Heart left ventricle (tissue), 16 donors: ENCODE data around the gene AIFM1. TPM values are rescaled to one million over a fixed set of nuclear protein-coding genes. Genes with fewer than 3 reads are reported as not detected.

Experiments
- ATAC-seq, 4 donors: fragments of 200-7000 bp; cut with Tn5 transposase; one replicate each; pipeline ENCODE4 v1.9.1; 2020 to 2022; ENCODE audit warnings: moderate library complexity in 4 of 4, mild to moderate bottlenecking in 3 of 4, moderate number of reproducible peaks in 1 of 4
- DNase-seq, 5 donors: peaks; one replicate each; pipeline ENCODE4 v3.0.0-alpha.2; 2020
- H3K27ac ChIP-seq, 12 donors: fragments of 200-600 bp; sonication (generic) in 4 of 12; one replicate each; pipeline versions ENCODE4 v1.5.0 to v1.8.0; 2016 to 2022; ENCODE audit warnings: mild to moderate bottlenecking in 2 of 12
- H3K27me3 ChIP-seq, 9 donors: fragments of 200-600 bp; sonication (generic) in 2 of 9; one replicate each; pipeline versions ENCODE4 v1.5.1 to v1.8.0; 2016 to 2022; ENCODE audit warnings: mild to moderate bottlenecking in 3 of 9
- H3K36me3 ChIP-seq, 9 donors: fragments of 200-600 bp; sonication (generic) in 2 of 9; one replicate each; pipeline versions ENCODE4 v1.5.0 to v1.8.0; 2018 to 2022; ENCODE audit warnings: mild to moderate bottlenecking in 2 of 9
- H3K4me1 ChIP-seq, 12 donors: fragments of 200-600 bp; sonication (generic) in 4 of 12; one replicate each; pipeline versions ENCODE4 v1.5.0 to v1.8.0; 2016 to 2022; ENCODE audit warnings: mild to moderate bottlenecking in 3 of 12
- H3K4me3 ChIP-seq, 12 donors: fragments of 200-600 bp; sonication (generic) in 4 of 12; one replicate each; pipeline versions ENCODE4 v1.5.0 to v1.8.0; 2017 to 2022; ENCODE audit warnings: mild to moderate bottlenecking in 9 of 12, moderate library complexity in 4 of 12
- H3K9me3 ChIP-seq, 12 donors: fragments of 200-600 bp; sonication (generic) in 4 of 12; one replicate each; pipeline versions ENCODE4 v1.5.0 to v1.8.0; 2016 to 2022; ENCODE audit warnings: mild to moderate bottlenecking in 1 of 12
- CTCF ChIP-seq, 12 donors: fragments of 200-600 bp; sonication (generic) in 4 of 12; IDR thresholded peaks; one replicate each; pipeline versions ENCODE4 v1.5.0 to v1.8.0; 2018 to 2022; ENCODE audit warnings: antibody characterized with exemption in 12 of 12, mild to moderate bottlenecking in 5 of 12
- POLR2A ChIP-seq, 2 donors: fragments of 450-650 bp; IDR thresholded peaks; one replicate each; pipeline ENCODE4 v1.6.1; 2017; ENCODE audit warnings: antibody characterized with exemption in 2 of 2, mild to moderate bottlenecking in 2 of 2, moderate library complexity in 2 of 2
- WGBS, 4 donors: extraction: QIAGEN DNeasy Blood & Tissue Kit in 2 of 4; methylation state at CpG; one replicate each; pipeline versions ENCODE4 v1.1.5 to v1.1.7; 2013 to 2018; 5-methylcytosine and 5-hydroxymethylcytosine counted together
- intact Hi-C, 10 donors: fragments of 100-400 bp; cut with DNase I; formaldehyde crosslinking; loops; one replicate each; pipeline versions ENCODE4 v1.11.1 to v1.14.2; 2022
- polyA plus RNA-seq, 2 donors: library from polyadenylated mRNA; stranded (reverse); fragments of 200-250 nt; gene quantifications; one replicate each; pipeline ENCODE4 v1.2.3, GENCODE V29; 2013
- total RNA-seq, 9 donors: library from RNA; depleted of rRNA in 2 of 9; stranded (reverse); fragments of >200 nt in 2 of 9; fragmentation: NEBNext Ultra II Directional in 3 of 9; extraction: Animal tissue kit (Norgen Biotek cat#: 25700) in 3 of 9; gene quantifications; one replicate each; pipeline versions ENCODE4 v1.1.0 to v1.2.4, GENCODE V29; 2016 to 2023
- donor health status: ischemic (EF 13 %, LVEDD 7.1; RV severe dilation, severe dysfunction).
- donor health status: healthy with polysubstance abuse.
- donor health status: DM: no; HTN: yes; CAD: no.
- donor health status: DM: no; HTN: no; CAD: no.
- donor health status: ischemic (EF 25% LVEDD 6.9; RV normal size, moderate dysfunction).
- donor health status: ischemic (EF 25% LVEDD 5.7; RV mildly dilated, moderate dysfunction).
- donor health status: healthy.
- donor health status: DM: yes; HTN: yes; CAD: no.
- donor health status: ischemic (EF 35%, LVEDD 5.7; RV mildly dilated, moderate dysfunction).
- donor health status: nonischemic (EF 11% LVEDD 7.7; RV severe dilation, severe dysfunction).
- donor health status: DM: yes; HTN: yes; CAD: no.
- donor health status: PGD.
- donor health status: ischemic (EF 29% LVEDD 5.4; RV normal size, mild dysfunction).
- donor health status: nonischemic (EF 23%, LVEDD 6.1; RV moderate dilation, normal function).

Gene AIFM1
- total and polyA plus RNA-seq, 11 donors = 73.7 to 164 (median 109) TPM

- H3K9me3 ChIP-seq = no peaks in the 10 kb centered on the region
- peaks cover 0 to 33% (median 12%) of the 10 kb centered on the region in 12 donors for H3K4me1 ChIP-seq
- H3K4me3 ChIP-seq = no peak overlapping the region
- no peak overlapping the region for H3K27ac ChIP-seq
- intact Hi-C loops = loop anchor here in 3 of 10 donors (10.0 kb wide), 2 partner anchors 52 to 242 kb away; no protein-coding TSS in a partner anchor
- no peaks in the 10 kb centered on the region for H3K27me3 ChIP-seq
- no peak for ATAC-seq
- no peak for TF ChIP-seq POLR2A (IDR thresholded peaks at IDR 0.05)
- no peak for TF ChIP-seq CTCF (IDR thresholded peaks at IDR 0.05)
- H3K36me3 ChIP-seq = no peaks in the 10 kb centered on the region
- DNase-seq = no peak
Measured at GRCh38 chrX:130176354-130176776, 10.7 kb upstream of the AIFM1 start.

- Histone ChIP-seq H3K27ac (peak overlapping the region in 5 of 12 donors; percentile 49 to 85 (median 83)), H3K4me1 (peaks cover 0 to 35% (median 12%) of the 10 kb centered on the region in 12 donors), H3K27me3 (no peaks in the 10 kb centered on the region), H3K4me3 (no peak overlapping the region), H3K9me3 (no peaks in the 10 kb centered on the region), H3K36me3 (no peaks in the 10 kb centered on the region)
- 78 to 97% (median 94%) methylated on average over 2 of the region's 2 CpGs for WGBS, 4 donors
- ATAC-seq (no peak), DNase-seq (no peak)
- intact Hi-C loops = loop anchor here in 4 of 10 donors (5.0 to 10.0 kb wide), 3 partner anchors 50 to 240 kb away; no protein-coding TSS in a partner anchor
- no peak for TF ChIP-seq CTCF (IDR thresholded peaks at IDR 0.05)
- no peak for TF ChIP-seq POLR2A (IDR thresholded peaks at IDR 0.05)
Measured at GRCh38 chrX:130174937-130175336, 9.3 kb upstream of the AIFM1 start.

GRCh38 chrX:130174045-130174704 is 8.5 kb upstream of the AIFM1 start:
- Histone ChIP-seq H3K27me3 (no peaks in the 10 kb centered on the region), H3K27ac (peak overlapping the region in 11 of 12 donors; percentile 49 to 85 (median 67)), H3K9me3 (no peaks in the 10 kb centered on the region), H3K4me3 (peak overlapping the region in 2 of 12 donors; percentile 60 to 62), H3K36me3 (no peaks in the 10 kb centered on the region), H3K4me1 (peaks cover 0 to 35% (median 12%) of the 10 kb centered on the region in 12 donors)
- TF ChIP-seq POLR2A (IDR thresholded peaks at IDR 0.05) (no peak), CTCF (IDR thresholded peaks at IDR 0.05) (no peak)
- DNase-seq = peak in 4 of 5 donors; percentile 22 to 45 (median 36)
- intact Hi-C loops = loop anchor here in 4 of 10 donors (5.0 to 10.0 kb wide), 3 partner anchors 49 to 239 kb away; no protein-coding TSS in a partner anchor
- 34 to 60% (median 39%) methylated on average over 10 of the region's 10 CpGs for WGBS, 4 donors
- peak; percentile 32 to 75 (median 62) for ATAC-seq

DNA sequence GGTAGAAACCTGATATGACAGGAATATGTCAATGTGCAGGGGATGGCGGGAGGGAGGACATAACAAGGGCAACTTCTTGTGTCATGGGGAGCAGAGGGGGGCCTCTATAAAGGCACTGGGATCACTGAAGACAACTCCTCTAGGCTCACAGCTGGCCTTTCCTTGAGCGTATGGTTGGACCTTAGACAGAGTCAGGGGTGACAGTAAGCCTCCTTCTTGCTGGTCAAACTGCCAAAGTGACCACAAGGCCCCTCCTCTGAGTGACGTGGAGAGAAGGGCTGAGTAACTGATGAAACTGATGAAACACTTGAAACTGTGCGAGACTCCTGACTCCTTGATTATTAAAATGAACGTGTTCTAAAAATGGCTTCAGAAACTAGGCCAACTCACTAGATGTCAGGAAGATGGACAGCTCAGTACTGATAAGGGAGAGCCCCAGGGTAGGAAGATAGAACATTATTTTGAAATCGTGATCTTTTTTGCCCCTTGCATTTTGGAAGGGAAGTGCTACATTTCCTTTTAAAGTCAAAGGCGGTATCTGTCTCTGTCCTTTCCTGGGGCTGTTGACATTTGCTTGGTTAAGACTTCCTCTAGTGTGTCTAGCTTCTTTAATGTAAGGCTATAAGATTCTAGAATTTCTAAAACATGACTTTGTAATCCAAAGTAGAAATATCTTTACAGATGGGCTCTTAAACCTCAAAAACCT is 7.7 kb upstream of the AIFM1 start:
- no peaks in the 10 kb centered on the region for H3K36me3 ChIP-seq
- peak; percentile 17 to 65 (median 57) for ATAC-seq
- WGBS, 4 donors = 27 to 47% (median 37%) methylated on average over 7 of the region's 7 CpGs
- H3K4me3 ChIP-seq = peak overlapping the region in 3 of 12 donors; percentile 60 to 62 (median 60)
- intact Hi-C loops = loop anchor here in 4 of 10 donors (5.0 to 10.0 kb wide), 3 partner anchors 49 to 239 kb away; no protein-coding TSS in a partner anchor
- no peaks in the 10 kb centered on the region for H3K9me3 ChIP-seq
- peak in 4 of 5 donors; percentile 24 to 57 (median 41) for DNase-seq
- peaks cover 0 to 35% (median 12%) of the 10 kb centered on the region in 12 donors for H3K4me1 ChIP-seq
- no peak for TF ChIP-seq CTCF (IDR thresholded peaks at IDR 0.05)
- no peak for TF ChIP-seq POLR2A (IDR thresholded peaks at IDR 0.05)
- peak overlapping the region in 11 of 12 donors; percentile 49 to 85 (median 67) for H3K27ac ChIP-seq
- peaks cover 0 to 2% (median 0%) of the 10 kb centered on the region in 9 donors for H3K27me3 ChIP-seq
